GM21717 (cell line): Measurements from ENCODE around the gene DNMBP.
"Not testable (repeated sequence)": the region's sequence is repeated elsewhere in the genome, so short reads cannot be mapped to it uniquely, and the experiment has no call there.

Experiments used
- ATAC-seq: cut with Tn5 transposase; IDR thresholded peaks from one replicate; pipeline ENCODE4 v1.9.1; 2021; ENCODE audit warnings: mild to moderate bottlenecking, moderate library complexity; ENCODE audit not compliant: unreplicated experiment

DNMBP gene

DNA sequence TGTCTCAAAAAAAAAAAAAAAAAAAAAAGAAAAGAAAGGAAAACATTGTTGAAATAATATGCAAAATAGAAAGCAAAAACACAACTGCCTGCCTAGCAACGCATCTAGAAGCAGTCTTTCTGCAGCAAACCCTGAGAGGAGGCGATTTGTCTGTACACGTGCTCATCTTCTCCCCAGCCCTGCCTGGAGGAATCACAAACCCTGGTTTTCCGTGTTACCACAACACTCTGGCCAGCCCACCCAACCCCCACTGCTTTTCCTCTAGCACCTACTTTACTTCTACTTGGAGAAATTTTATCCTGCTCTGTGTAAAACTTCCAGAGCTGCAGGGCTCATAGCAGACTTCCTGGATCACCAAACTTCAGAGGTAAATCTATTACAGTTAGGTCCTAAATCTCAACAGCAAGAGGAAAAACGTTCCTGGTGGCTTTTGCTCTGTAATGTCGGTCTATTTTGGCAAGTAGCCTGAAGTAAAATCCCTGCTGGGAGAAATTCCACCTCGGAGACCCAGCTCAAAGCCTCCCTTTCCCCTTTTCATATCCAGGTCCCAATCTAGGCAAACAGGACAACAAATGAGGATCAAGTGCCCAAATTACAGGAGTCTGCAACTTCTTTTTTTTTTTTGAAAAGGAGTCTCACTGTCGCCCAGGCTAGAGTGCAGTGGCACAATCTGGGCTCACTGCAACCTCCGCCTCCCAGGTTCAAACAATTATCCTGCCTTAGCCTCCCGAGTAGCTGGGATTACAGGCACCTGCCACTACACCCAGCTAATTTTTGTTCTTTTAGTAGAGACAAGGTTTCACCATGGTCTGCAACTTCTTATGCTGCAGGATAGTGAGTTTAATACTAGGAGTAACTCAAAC is 91.6 kb downstream of the DNMBP start:
- no peak for ATAC-seq

DNA sequence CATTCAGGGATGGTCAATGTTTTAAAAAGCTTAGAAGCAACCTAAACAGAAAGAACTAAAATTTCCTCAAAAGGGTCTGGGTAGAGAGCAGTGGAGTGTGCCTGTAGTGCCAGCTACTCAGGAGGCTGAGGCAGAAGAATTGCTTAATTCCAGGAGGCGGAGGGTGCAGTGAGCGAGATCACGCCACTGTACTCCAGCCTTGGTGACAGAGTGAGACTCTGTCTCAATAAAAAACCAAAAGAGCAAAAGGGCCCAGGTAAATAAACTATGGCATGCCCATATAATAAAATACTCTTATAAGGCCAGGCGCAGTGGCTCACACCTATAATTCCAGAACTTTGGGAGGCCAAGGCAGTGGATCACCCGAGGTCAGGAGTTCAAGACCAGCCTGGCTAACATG is 93.0 kb downstream of the DNMBP start:
- ATAC-seq, result no peak

DNA sequence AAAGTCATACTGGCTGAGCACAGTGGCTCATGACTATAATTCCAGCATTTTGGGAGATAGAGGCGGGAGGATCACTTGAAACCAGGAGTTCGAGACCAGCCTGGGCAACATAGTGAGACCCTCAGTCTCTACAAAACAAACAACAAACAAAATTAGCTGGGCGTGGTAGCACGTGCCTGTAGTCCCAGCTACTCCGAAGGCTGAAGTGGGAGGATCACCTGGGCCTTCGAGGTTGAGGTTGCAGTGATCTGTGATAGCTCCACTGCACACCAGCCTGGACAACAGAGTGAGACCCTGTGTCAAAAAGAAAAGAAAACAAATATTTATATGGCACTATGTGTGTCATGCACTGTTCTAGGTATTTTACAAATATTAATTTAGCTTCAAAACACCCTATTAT is 94.3 kb downstream of the DNMBP start:
- ATAC-seq, result no peak

DNA sequence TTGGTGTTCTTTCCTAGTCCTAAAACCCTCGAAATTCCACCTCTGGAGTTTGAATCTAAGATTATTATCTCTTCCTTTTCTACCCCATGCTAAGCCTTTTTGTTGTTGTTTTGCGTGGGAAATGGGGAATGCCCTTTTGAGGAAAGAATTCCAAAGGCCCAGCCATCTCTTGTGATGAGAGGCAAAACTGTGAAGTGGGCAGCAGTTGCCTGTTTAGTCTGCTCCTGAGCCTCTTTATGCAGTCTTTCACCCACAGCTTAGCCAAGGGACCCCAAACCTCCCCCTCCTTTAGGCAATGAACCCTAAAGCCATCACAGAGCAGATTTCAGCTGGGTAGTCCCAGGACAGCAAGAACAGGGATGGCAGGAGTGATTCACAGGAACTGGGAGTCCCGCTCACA is 95.5 kb downstream of the DNMBP start:
- ATAC-seq, result no peak

DNA sequence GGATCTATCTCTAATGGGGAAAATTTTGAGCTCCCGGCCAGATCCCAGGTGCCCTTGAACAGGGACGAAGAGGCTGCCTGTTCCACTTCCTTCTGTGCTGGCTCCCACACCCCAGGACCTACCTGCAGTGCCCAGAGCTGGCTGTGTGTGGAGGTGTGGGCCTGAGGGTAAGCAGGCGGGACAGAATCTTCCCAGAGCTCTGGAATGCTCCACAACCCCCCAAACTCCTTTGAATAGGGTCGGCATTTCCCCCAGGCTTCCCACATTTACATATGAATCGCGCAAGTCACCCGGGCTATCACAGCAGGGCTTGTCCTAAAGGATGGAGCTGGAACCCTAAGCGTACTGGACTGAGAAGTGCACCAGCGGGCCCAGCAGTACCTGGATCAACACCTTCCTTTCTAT is 95.9 kb downstream of the DNMBP start:
- ATAC-seq, result no peak

DNA sequence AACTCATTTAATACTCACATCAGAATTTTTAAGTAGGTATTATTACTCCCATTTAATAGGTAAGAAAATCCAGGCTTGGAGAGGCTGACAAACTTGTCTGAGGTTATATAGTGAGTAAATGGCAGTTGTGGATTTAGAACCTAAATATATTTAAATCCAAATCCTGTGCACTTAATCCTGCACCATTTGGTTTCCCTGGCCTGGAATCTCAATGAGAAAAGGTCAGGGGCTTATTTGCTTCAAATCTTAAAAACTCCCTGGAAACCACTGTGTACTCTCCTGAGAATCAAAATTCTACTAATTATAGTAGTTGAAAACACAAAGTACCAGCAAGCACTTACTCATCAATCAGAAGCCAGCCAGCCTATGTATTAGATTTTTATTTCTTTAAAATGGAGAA is 97.7 kb downstream of the DNMBP start:
- no peak for ATAC-seq

DNA sequence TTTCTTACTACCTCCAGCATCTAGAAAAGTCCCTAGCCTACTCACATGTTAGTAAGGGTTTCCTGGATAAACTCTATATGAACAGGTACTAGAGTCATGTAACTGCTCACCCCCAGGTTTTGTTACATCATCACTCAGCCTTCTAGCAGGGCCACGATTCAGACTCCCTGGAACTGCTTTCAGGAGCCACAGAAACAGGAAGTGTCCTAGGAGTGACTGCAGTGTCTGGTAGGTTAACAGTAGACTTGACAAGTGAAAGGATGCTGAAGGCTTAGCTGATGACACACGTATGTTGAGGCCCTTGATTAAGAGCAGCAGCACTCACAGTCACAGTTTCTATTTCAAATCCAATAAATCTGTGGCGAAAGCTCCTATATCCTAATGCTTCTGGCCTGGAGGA is 101.2 kb downstream of the DNMBP start:
- ATAC-seq, result no peak

DNA sequence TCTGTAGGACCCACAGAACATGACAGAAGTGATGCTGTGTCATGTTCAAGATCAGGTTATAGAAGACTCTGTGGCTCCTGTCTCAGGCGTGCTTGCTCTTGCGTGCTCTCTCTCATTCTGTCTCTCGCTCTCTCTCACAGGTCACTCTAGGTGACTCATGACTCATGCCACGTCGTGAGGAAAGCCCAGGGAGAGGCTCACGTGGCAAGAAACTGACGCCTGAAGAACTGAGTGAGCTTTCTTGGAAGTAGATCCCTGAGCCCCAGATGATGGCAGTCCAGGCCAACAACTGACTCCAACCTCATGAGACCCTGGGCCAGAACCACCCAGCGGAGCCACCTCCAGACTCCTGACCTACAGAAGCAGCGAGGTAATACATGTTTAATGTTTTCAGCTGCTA is 103.3 kb downstream of the DNMBP start:
- no peak for ATAC-seq

DNA sequence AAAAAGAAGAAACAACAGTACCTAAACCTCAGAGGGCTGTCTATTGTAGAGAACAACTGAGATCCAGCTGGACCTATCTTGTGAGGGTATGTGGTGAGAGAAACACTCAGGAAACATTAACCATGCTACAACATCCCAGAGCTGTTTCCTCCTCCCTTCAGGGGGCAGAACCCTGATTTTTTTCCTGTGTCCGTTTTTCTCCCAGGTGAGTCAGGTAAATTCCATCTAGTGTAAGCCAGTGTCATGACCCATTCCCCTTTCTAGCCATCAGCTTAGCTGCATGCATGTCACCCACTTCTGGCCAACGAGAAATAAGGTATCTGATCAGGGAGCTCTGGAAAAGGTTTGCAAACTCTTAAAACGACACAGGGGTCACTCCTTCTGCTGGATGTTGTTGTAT is 103.8 kb downstream of the DNMBP start:
- no peak for ATAC-seq

DNA sequence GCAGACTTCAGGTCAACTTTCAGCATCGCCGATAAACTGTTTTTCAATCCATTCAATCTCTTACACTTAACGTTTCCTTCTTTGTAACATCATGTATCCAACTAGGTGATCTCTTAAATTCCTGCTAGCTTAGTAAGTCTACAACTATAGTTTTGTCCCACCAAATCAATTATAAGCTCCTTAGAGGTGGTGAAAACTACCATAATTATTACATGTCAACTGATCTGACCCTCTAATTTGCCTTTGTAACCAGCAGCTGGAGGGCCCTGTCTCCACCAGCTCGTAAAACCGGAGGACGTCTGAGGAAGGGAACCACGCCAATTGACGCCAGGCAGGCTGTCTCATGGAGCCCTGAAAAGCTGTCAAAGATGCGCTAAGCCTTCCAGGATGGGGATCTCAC is 113.9 kb downstream of the DNMBP start:
- ATAC-seq, result no peak

DNA sequence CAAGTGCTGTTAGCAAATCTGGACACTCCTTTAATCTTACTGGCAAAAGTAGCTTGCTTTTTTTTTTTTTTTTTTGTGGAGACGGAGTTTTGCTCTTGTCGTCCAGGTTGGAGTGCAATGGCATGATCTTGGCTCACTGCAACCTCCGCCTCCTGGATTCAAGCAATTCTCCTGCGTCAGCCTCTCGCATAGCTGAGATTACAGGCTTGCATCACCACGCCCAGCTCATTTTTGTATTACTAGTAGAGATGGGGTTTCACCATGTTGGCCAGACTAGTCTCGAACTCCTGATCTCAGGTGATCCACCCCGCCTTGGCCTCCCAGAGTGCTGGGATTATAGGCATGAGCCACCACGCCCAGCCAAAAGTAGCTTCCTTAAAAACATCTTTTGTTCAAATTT is 114.7 kb downstream of the DNMBP start:
- ATAC-seq, result not testable (repeated sequence)

DNA sequence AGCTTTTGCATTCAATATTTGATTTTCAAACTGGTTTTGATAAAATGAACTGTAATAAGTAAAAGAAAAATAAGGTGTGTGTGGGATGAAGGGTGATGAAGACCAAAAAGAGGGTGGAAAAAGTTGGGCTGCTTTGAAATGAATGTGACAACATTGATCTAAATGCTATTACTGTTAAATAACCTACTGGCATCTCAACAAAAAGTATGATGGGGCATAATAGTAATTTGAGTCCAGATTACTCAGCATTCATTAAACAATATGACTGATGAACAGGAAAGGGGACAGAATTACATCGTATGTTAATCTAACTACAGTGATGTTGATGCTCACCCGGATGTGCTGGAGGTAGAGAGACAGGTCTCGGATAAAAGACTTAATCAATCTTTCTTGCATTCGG is 115.1 kb downstream of the DNMBP start:
- no peak for ATAC-seq

DNA sequence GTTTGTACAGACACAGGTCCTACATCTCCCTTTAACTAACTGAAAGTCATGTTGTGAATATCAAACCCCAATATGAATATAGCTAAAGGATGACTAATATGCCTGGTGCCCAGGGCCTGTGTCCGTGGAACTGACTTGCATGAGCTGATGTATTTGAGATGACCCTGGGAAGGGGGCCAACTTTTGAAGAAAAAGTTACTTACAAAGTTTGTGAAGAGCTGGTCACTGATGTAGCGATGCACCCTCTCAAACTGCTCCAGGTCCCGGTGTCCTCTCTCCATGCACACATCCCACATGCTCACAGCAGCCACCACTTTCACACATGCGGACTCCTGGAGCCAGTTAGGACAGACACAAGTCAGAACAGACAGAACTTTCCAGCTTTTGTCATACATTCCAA is 121.1 kb downstream of the DNMBP start:
- ATAC-seq, result no peak

DNA sequence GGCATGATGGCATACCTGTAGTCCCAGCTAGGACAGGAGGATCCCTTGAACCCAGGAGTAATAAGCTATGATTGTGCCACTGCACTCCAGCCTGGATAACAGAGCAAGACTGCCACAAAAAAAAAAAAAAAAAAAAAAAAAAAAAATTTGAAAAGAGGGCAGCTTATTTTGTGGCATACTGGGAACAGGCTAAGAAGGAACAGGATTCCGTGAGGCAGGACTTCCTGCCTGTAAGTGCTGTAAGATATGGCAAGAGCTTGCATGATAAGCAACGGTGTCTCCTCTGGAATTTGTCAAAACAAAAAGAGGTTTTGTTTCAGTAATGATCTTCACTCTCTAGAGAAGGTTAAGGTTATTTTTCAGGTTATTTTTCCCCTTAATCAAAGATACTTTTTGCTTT is 126.2 kb downstream of the DNMBP start:
- ATAC-seq, result no peak

DNA sequence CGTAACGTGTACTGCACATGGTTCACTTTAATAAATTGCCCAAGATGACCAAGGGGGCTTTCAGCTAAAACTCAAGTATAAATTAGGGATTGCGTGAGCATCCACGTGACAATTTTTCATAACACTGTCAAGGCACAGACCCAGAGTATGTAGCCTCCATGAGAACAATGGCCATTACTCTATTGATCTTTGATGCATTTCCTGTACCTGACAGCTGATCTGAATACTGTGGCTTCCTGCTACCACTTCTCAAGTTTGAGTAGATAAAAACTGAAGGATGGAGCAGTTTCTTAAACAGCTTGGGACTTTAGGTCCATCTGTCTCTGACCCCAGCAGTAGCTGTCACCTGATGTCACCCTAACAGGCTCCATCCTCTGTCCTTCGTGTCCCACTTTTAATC is 128.4 kb downstream of the DNMBP start:
- no peak for ATAC-seq

DNA sequence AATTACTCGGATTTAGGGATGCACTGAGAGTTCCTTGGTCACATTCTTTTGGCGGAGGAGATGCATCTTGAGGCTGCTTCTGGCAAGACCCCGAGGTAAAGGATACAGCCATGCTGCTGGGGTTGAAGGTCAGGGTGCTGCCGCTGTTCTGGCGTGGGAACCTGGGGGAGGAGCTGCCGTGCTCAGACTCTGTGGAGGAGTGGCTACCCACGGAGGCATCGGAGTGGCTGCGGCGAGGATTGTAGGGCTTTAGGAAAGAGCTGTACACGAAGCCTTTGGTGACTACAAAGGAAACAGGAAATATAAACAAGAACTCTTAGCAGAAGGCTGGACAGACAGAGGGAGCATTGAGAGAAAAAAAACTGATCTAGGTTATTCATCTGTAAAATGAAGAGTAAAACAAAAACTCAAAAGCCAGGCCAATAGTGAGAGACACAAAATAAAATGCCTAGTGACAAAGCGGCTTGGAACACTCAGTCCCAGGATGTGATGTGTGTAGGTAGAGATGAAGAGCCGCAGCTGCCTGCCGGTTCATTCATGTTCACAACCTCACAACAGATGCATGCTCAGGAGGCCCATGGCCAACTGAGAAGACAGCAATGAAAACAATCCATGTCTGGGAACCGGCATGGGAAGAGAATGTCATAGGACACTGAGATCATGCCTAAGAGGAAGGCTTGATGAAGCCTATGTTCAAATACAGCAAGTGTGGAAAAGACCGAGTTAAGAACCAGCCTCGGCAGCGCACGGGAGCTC is 129.5 kb downstream of the DNMBP start:
- ATAC-seq, result no peak

DNA sequence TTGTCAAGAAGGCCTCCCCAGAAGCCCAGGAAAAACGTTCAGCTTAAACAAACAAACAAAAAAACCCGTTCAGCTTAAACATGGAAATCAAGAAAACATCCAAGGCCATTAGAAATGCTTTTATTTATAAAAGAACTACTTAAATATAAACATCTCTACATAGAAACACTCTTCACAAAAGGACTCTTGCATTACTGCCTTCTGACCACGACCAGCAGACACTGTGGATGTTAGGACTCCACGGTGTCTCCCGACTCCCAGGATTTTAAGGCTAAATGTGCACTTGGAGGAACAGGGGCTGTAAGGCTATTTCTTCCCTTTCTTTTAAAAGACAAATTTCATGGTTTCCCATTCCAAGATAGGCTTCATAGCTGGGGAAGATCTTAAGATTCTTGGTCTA is 134.3 kb downstream of the DNMBP start:
- ATAC-seq, result no peak

DNA sequence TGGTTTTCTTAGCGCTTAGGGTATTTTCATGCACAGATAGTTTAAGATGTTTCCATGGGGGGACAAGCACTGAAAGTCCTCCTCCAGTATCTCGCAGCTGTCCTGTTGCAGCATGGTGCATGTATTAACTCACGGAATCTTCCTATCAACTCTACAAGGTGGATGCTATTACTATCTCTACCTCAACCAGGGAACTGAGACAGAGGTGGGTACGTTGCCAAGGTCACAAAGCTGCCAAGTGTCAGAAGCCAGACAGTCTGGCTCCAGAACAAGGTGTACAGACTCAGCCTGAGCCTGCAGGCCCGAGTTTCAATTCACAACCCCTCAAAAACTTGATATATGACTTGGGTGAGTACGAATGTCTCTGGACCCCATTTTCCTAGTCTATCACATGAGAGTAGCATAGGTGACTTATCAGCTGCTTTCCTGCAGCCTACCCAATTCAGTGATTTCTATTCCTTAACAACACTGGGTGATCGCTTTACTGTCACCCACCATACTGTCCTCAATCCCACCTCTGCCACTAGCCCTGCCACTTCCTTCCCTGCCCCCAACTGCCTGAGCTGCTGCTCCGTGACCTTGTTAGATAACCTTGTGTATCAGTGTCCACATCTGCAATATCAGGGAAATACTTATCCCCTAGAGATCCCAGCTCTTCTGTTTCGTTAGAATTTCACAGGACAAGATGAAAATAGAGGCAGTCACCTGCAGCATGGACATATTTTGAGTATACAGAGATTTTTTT is 135.2 kb downstream of the DNMBP start:
- ATAC-seq, result no peak

DNA sequence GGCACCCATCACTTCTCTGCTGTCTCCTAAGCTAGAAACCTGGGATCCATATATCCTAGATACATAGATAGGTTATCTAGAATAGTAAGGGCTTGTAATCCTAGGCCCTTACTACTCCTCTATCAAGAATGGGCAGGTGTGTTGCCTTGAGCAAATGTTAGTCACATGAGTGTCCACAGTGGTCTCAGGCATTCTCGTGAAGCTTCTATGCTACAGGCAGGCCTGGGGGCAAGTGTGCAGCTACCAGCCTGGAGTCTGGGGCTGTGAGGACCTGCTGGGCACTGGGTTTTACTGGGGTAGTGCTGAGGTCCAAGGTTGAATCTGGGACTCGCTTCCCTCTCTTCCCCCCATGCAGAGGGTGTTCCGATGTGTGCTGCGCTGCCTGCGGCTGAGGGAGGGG is 135.9 kb downstream of the DNMBP start:
- ATAC-seq, result no peak

DNA sequence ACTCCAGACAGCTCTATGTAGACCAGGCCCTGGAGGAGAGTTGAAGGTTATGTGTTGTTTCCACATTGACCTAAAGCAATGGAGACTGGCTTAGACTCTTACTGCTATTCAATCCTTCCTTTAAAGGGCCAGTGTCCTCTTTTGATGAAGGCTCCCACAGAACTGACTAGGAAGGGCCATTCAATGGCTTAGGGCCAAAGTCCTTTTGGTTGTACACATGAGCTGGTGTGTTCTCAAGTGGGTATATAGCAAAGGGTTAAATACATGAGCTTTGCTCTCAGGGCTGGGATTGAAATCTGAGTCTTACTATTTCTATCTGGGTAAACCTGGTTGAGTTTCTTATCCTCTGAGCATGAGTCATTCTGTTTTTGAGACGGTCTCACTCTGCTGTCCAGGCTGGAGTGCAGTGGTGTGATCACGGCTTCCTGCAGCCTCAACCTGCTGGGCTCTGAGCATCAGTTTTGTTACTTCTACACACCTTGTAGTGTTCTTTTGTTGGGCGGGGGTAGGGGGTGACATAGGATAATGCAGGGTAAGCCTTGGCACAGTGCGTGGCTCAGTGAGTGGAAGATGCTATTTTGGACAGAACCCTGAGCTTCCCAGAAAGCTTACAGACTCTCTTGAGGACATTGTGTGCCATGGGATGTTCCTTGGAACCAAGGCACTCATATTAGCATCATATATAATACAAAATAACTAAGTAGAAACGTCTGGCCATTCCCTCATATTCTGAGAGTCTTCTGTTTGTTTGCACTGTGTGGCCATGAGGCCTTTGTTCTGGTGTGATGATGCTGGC is 137.2 kb downstream of the DNMBP start:
- ATAC-seq, result no peak
